RWPE1 (cell line): ENCODE measurements around the gene CAPS2.
"Not testable (repeated sequence)": the region's sequence is repeated elsewhere in the genome, so short reads cannot be mapped to it uniquely, and the experiment has no call there.

Source experiments
- CTCF ChIA-PET: fragments of 350-600 bp; sonication (Branson Sonifier 250); formaldehyde crosslinking; extraction: SDS; loops from one replicate; lab custom pipeline; 2021; lab: Yijun Ruan, JAX
- POLR2A ChIA-PET: fragments of 400-600 bp; formaldehyde crosslinking; extraction: SDS; loops from one replicate; lab custom pipeline; 2020; ENCODE audit warnings: antibody characterized with exemption; ENCODE audit not compliant: low non-redundant PET; lab: Yijun Ruan, JAX
- DNase-seq: peaks from one replicate; pipeline ENCODE4 v3.0.0; 2012; ENCODE audit warnings: low spot score
- H3K27ac ChIP-seq: fragments of 450-650 bp; 2 replicates; pipeline ENCODE4 v1.5.1; 2017
- TF ChIP-seq, protein P1 (sequence below): fragments of 450-650 bp; conservative IDR thresholded peaks from 2 replicates; pipeline ENCODE4 v1.5.1; 2017; ENCODE audit warnings: low read depth, mild to moderate bottlenecking

The CAPS2 gene

DNA sequence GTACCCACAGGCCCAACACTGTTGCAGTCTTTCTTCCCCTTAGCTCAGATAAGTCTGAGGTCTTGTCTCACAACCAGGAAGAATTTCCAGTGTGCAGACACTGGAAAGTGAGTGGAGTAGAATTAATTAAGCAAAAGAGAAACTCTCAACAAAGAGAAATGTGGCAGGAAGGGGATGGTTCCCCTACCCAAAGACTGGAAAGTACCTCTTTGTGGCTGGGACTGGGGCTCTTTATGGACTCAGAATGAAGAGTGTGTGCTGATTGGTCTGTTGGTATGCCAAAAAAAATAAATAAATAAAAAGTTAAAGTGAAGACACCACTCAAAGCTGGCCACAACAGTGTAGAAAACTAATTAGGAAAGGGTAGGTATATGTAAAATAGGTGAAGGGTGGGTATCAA lies 30.8 kb upstream of the CAPS2 start:
- CTCF ChIA-PET: no interaction called here
- no peak overlapping the region for H3K27ac ChIP-seq
- TF ChIP-seq, protein P1, sequence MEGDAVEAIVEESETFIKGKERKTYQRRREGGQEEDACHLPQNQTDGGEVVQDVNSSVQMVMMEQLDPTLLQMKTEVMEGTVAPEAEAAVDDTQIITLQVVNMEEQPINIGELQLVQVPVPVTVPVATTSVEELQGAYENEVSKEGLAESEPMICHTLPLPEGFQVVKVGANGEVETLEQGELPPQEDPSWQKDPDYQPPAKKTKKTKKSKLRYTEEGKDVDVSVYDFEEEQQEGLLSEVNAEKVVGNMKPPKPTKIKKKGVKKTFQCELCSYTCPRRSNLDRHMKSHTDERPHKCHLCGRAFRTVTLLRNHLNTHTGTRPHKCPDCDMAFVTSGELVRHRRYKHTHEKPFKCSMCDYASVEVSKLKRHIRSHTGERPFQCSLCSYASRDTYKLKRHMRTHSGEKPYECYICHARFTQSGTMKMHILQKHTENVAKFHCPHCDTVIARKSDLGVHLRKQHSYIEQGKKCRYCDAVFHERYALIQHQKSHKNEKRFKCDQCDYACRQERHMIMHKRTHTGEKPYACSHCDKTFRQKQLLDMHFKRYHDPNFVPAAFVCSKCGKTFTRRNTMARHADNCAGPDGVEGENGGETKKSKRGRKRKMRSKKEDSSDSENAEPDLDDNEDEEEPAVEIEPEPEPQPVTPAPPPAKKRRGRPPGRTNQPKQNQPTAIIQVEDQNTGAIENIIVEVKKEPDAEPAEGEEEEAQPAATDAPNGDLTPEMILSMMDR: no peak
- DNase-seq: no peak
- POLR2A ChIA-PET: no interaction called here

DNA sequence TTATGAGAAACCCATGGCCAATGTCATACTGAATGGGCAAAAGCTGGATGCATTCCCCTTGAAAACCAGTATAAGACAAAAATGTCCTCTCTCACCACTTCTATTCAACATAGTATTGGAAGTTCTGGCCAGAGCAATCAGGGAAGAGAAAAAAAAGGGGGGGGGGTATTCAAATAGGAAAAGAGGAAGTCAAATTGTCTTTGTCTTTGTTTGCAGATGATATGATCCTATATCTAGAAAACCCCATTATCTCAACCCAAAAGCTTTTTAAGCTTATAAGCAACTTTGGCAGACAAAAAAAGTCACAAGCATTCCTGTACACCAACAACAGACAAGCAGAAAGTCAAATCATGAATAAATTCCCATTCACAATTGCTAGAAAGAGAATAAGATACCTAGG lies 23.9 kb upstream of the CAPS2 start:
- no peak for DNase-seq
- ChIA-PET POLR2A (no interaction called here), CTCF (no interaction called here)
- no peak overlapping the region for H3K27ac ChIP-seq
- TF ChIP-seq, protein P1: no peak

DNA sequence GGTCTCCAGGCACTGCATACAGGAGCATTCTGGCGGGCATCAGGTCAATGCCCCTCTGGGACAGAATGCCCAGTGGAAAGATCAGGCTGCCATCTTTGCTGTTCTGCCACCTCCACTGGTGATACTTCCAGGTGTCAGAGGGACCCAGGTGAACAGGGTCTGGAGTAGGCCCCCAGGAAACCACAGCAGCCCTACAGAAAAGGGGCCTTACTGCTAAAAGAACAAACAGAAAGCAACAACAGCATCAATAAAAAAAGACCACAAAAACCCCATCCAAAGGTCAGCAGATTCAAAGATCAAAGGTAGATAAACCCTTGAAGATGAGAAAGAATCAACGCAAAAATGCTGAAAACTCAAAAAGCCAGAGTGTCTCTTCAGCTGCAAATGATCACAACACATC lies 20.3 kb upstream of the CAPS2 start:
- ChIA-PET POLR2A (no interaction called here), CTCF (no interaction called here)
- H3K27ac ChIP-seq: no peak overlapping the region
- TF ChIP-seq, protein P1: no peak
- DNase-seq: no peak

DNA sequence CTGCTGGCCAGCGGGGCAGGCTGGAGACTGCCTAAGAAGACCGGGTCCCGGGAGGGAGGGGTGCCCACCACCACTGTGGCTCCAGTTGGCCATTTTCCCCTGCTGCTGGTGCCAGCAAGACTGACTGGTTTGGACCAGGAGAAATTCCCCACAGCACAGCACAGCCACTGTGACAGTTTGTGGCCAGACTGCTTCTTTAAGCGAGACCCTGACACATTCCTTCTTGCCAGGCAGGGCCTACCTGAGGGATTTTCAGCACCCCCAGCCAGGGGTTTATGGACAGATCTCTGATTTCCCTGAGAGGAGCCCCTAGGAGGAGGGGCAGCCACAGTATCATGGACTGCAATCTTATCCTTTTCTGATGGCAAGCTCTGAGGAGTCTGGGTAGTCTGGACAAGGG lies 19.8 kb upstream of the CAPS2 start:
- CTCF ChIA-PET: no interaction called here
- TF ChIP-seq, protein P1: no peak
- no peak for DNase-seq
- no peak overlapping the region for H3K27ac ChIP-seq
- POLR2A ChIA-PET: no interaction called here

DNA sequence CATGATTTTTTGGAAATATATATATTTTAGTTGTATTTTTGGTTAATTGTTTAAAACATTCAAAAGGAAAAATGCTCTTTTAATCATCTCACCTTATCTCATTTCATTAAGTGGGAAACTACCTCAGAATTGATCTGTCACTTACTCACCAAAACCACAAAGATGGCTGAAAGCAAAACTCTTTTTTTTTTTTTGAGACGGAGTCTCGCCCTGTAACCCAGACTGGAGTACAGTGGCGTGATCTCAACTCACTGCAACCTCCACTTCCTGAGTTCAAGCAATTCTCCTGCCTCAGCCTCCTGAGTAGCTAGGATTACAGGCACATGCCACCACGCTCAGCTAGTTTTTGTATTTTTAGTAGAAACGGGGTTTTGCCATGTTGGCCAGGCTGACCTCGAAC lies 16.1 kb upstream of the CAPS2 start:
- DNase-seq, CTCF ChIA-PET, POLR2A ChIA-PET, H3K27ac ChIP-seq: not testable (repeated sequence)

DNA sequence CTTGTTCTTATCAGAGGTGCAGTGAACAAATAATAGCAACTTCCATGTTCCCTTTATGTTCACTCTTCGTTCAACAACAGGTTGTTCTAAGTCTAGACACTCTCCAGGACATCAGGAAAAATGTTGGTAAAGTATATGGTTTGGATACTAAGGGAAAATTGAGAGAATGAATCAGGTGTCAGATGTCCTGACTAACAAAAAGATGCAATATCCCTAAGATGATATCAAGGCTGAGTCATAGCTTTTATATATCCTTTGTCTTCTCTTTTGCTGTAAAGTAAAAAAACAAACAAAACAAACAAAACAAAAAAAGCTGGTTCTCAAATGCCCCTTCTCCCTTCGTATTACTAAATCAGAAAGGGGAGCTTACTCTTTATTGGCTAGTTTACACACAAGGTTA lies 15.4 kb upstream of the CAPS2 start:
- ChIA-PET CTCF (no interaction called here), POLR2A (no interaction called here)
- DNase-seq: no peak
- H3K27ac ChIP-seq: no peak overlapping the region
- TF ChIP-seq, protein P1: no peak

DNA sequence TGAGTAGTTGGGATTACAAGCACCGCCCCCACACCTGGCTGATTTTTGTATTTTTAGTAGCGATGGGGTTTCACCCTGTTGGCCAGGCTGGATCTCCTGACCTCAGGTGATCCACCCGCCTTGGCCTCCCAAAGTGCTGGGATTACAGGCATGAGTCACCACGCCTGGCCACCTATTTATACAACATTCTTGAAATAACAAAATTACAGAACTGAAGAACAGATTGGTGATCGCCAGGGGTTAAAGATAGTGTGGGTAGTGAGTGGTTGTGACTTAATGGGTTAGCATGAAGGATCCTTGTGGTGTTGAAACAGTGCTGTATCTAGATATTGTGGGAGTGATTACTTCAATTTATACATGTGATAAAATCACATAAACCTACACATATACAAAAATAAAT lies 11.7 kb upstream of the CAPS2 start:
- H3K27ac ChIP-seq: no peak overlapping the region
- DNase-seq: no peak
- CTCF ChIA-PET: no interaction called here
- TF ChIP-seq, protein P1: no peak
- POLR2A ChIA-PET: no interaction called here
